Measurements from ENCODE around the gene MANEA.
"Not testable (repeated sequence)": the region's sequence is repeated elsewhere in the genome, so short reads cannot be mapped to it uniquely, and the experiment has no call there.

MANEA gene, protein sequence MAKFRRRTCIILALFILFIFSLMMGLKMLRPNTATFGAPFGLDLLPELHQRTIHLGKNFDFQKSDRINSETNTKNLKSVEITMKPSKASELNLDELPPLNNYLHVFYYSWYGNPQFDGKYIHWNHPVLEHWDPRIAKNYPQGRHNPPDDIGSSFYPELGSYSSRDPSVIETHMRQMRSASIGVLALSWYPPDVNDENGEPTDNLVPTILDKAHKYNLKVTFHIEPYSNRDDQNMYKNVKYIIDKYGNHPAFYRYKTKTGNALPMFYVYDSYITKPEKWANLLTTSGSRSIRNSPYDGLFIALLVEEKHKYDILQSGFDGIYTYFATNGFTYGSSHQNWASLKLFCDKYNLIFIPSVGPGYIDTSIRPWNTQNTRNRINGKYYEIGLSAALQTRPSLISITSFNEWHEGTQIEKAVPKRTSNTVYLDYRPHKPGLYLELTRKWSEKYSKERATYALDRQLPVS

DNA sequence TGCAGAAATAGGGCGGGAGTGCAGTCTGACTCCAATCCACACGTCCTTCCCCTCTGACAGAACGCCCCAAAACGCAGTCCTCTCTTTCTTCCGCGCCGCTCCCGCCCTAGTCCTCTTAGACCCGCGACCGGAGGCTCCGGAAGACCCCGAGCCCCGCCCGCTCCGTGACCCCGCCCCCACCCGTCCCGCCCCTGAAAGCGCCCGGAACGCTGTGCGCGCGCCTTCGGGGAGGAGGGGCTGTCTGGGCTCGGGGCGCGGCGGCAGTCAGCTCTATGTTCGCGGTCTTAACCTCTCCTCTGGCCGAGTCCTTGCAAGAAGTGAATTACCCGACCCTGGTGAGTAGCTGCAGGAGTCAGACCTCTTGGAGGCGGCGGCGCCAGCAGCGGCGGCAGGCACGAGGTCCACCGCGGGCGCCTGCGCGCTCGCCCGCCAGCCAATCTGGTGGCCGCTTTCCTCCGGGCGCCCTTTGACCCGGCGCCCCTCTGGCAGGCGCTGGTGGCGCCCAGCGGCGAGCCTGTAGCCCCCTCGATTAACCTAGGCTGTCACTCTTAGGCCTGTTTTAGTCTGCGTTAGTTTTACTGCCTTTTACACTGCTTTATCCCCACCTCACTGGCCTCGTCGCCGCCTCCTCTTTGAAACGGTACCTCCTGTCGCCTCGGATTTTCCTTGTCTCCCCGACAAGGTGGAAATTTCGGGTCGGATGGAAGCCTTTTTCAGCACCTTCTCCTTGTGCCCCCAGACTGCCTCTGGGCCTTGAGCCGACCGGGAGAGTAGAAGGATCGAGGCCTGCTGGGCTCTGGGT lies at the start of gene MANEA:
TSS of gene MANEA (plus strand) at position 232 of the 802 bp plus-strand sequence. CDS start 8,905 bp downstream, outside the sequence.
- DNase-seq, result peak; percentile 78

DNA sequence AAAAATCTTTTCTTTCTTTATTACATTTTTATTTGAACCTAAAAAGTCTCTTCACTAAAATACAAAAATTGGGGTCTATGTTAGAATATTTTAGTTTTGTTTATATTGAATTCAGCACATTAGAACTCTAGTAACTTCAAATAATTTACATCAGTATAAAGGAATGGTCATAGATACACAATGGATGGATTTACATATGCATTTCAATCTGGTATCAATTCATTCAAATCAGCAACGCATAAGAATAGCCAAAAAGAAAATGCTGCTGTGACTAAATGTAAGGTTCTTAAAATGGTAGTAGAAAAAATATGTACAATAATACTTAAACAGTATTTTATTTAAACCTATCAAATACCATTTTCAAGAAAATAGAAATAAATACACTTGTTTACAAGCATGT lies 47.6 kb upstream of the MANEA start:
- DNase-seq, result no peak

DNA sequence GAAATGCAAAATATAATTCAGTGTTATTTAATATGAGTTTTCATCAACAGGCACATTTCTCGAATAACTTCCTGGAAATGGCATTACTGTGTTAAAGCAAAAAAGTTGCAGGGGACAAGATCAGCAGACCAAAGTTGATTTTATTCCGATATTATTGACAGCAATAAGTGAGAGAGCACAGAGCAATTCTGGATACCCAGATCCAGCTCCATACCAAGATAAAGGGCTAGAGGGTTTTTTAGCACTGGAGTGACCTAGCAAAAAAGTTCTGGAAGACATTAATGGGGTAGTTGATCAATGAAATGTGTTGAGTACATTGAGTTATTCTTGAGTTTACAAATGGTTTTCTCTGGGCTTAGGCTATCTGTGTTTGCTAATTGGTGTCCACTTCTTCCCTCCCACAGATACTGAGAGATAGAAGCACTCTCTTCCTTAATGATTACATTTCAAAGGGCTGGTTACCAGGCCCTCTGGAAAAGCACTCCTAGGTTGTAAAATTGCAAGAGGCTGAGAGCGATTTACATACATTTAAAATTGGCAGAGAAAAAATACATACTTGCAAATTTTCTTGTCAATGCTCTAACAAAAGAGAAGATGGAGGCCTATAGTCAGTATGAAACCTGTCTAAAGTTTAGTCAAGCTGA lies 47.0 kb upstream of the MANEA start:
- DNase-seq, result no peak

DNA sequence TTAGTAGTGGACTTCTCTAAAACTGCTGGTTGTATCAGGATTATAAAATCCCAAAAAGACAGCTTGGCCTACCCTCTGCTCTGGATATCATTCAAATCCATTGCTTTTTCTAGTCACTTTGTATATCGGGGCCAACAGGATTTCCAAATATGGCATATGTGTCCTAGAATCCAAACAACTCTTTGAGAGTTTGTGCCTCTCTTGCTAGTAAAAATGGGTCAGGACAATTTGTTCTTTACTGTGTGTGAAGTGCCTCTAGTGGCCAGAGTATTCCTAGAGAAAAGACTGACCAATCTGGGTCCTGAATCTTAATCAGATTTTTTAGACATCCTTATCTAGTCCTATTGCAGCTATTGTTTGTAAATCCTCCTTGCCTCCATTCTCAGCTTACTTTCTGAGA lies 33.5 kb upstream of the MANEA start:
- no peak for DNase-seq

DNA sequence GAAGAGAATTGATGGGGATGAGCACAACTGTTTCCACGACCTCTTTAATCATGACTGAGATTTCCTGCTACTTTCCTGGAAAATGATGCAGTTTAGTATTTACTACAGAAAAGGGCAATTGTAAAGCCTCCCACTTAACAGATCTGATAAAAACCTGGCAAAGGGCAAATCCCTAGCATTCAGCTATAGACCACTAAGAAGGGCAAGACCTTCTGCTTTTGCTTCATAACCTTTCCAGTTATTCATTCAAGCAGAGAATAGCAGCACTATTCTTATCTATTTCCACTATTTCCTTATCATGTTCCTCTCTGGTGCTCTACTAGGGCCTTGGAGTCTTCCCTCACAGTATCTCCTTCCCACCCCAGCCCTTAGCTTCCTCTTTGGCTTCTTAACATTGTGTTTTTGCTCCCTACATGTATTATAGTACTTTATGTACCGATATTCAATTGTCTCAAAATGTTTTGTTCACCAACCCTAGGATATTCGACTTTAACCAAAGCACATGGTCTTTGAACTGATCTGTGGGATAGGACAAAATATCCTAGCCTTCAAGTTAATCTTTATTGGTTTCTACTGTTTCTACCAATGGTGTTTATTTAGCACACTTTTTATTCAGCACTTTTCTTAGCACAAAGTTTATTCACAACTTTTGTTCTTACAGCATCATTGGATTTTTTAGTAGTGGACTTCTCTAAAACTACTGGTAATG lies 32.7 kb upstream of the MANEA start:
- DNase-seq, result no peak

DNA sequence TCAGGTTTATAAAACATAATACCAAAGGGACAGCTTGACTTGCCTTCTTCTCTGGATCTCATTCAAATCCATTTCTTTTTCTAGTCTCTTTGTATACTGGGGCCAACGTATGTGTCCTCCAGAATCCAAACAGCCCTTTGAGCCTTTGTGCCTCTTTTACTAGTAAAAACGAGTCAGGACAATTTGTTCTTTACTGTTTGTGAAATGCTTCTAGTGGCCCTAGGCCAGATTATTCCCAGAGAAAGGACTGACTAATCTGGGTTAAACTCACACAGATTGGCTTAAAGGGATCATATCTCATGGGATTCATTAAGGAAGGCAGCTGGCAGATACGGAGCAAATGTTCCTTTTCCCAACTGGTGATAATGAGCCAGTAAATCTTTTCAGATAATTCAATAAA lies 32.1 kb upstream of the MANEA start:
- no peak for DNase-seq

DNA sequence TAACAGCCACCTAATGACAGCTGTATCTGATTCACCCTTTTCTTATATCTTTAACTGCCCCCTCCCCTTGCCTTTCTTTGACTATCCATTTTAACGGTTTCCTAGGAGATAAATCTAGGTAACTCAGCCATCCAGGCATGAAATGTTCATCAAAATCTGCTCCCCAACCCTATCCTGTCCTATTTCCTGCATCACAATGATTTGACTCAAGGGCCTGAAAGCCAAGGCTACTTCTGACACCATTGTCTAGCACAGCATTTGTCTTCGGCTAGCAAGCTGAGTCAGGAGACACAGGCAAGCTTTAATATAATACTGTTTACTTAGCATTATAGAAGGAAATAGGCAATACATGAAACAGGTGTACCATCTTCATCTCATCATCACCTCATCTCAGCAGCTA lies 31.6 kb upstream of the MANEA start:
- DNase-seq, result no peak

DNA sequence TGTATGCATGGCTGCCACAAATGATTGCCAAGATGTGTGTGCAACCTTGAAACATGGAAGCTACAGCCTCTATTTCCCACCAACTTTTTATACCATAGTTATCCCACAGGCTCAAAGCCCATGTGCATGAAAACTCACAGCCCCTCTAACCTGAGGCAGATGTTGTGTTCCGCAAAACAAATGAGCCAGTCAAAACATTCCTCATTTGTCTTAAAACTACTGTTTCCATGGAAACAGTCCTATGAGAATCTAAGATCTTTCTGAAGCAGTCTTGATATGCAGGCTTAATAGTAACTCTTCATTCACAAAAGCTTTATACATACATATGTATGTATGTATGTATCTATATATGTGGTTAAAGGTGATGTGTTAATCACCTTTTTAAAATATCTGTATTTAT lies 31.2 kb upstream of the MANEA start:
- DNase-seq, result no peak

DNA sequence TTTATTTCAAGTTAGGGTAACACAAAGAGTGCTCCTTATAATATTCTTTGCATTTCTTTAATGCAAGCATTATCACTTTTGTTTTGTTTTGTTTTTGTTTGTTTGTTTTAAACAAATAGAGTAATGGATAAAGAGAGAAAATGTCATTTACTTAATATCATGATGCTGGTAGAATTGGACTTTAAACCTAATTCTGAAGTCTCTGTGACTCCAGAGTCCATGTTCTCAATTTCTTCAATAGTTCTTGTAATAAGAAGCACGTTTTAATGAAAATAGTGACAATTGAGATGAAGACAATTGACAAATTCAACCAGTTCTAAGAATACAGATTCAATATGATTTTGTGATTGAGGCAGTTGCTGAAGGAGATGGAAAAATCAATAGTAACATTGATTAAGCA lies 30.3 kb upstream of the MANEA start:
- no peak for DNase-seq

DNA sequence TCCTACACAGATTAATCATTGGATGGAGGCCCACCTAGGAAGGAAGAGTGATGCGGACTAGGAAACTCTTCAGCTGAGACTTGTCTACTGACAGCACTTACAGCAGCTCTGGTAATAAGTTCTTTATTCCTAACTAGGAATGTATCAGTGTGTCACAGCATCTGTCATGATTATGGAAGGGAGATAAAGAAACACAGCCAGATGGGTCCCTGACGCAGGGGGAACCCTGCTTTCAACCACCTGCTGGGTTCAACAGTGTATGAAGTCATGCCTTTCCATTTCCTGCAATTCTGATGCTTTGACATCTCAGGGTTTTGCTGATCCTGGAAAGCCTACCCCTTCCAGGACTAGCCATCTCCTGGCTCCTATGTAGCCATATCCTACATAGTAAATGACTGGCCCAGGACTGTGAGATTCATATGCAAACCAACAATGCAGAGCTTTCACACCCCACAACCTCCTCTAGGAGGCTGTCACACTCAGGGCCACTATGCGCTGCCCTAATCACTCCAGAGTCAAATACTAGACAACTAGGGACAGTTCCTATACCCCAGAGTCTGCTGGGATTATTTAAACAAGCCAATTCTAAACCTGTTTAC lies 29.0 kb upstream of the MANEA start:
- DNase-seq, result no peak

DNA sequence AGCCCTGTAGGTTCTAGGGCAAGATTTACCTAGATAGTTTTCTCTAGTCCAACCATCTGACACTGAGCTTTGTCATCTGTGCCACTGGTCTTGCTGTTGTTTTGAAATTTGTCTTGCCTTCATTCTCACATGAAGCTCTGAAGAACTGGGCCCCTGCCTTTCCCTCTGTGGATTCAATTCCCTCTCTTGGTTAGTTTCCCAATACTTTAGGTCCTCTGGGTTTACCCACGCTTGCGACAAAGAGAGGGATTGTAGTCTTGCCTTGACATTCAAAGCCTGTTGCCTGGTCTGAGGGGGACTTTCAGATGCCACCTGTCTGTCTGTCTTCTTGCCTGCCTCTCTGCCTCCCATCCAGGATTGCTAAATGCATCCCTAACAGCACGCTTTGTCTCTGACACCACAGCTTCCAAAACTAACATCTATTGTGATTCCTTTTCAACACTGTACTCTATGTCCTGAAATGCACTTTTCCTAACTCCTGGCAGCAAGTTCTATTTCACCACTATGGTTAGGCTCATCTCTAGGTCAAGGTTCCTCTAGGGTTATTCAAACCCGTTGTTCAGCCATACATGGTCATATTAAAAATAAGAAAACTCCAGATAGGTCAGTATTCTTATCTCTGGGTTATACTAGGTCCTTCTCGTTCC lies 25.5 kb upstream of the MANEA start:
- no peak for DNase-seq

DNA sequence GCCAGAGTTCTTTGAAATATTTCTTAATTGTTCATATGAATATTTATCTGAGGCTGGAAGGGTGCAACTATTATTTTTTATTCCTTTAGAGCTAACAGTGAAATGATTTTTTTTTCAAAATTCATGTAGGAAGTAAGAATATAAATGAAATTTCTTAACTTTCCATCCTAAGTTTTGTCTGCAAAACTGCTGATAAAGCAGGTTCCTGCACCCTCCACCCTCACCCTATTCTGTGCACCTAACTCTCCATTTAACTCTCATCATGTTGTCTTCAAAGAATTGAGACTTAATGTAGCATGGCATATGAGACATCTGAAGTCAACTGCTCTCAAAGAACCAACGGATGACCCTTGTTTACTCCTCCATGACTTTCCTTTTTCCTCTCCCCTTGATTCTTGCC lies 23.5 kb upstream of the MANEA start:
- no peak for DNase-seq

DNA sequence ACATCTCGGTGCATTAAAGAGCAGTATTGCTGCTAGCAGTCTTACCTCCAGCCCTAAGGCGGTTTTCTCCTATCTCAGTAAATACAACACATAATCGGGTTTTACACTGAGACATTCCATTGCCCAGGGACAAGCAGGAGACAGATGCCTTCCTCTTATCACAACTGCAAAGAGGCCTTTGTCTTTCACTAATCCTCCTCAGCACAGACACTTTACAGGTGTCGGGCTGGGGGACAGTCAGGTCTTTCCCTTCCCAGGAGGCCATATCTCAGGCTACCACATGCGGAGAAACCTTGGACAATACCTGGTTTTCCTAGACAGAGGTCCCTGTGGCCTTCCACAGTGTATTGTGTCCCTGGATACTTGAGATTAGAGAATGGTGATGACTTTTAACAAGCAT lies 16.4 kb upstream of the MANEA start:
- DNase-seq, result not testable (repeated sequence)

DNA sequence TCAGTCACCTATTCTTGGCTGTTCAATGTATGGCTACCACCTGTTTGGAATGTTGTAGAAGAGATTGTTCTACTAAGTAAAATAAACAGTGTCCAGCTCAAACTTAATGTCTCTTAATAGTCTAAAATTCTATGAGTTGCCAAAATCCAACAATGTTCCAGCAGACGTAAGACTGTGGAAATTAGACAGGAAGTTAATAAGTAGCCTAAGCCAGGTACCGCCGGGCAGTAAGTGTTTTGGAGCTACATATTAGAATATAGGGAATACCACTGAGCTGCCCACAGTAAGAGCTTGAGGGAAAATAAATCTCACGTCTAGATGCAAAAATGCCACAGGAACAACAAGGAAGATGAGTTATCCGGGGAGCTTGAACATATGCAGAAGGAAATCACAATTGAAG lies 7.8 kb upstream of the MANEA start:
- no peak for DNase-seq

DNA sequence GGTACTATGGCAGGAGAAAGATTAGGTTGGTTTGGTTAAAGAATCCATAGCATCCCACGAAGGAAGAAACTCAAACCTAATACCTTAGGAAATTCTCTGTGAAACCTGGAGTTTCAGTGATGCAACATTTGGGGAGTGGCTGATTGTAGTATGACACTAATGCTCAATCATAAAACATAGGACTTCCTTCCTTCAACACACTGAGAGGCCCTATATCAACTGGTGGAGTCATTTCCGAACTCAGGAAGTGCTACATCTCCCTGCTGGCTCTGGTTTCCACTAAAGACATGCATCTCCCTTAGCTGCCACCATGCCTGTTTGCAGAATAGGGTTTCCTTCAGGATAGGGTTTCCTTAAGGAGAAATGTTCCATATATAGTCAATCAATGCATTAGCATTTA lies 5.2 kb upstream of the MANEA start:
- no peak for DNase-seq

DNA sequence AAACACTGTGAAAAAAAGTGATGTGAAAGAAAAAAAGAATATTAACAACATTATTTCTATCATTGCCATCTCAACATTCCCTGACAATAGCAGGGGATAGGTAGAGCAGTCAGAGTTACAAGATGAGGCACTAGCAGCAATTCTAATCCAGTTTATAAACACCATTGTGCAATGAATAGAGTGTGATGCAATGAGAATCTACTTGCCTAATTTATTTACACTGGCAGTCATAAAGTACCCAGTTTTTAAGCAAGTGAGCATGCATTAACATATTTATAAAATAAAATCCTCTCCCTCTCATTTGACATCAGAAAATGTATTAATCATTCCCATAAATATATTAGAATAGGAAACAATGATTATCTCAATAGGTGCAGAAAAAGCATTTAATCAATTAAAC lies 2.5 kb upstream of the MANEA start:
- no peak for DNase-seq

DNA sequence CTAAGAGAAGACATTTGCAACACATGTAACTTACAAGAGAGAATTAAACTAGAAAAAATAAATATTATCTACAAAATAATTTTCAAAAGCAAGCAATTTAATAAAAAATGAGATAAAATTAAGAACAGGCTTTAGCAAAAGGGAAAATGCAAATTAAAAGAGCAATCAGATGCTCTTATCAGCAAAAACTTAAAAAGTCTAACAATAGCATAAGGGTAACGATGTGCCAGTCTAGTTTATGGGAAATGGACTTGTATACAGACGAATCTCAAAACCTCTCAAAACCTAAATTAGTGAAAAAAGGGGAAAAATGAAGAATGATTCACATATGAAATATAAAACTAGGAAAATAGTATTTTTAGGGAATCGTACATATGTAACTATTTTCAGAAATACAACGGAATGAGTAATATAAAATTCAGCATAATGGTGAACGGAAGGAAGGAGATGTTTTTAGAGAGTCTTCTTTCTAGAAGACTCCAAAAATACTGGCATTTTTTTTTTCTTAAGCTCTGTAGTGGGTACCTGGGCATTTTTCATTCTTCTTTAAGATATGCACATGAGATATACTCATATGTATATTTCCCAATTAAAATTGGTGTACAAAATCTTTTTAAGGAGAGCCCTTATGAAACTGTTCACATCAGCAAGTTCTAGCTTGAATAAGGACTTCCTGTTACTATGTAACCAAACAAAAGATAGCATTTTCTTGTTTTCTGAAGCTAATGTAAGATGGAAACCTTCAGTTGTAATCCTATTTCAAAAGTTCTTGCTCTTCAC lies 927 bp upstream of the MANEA start:
- DNase-seq, result no peak

DNA sequence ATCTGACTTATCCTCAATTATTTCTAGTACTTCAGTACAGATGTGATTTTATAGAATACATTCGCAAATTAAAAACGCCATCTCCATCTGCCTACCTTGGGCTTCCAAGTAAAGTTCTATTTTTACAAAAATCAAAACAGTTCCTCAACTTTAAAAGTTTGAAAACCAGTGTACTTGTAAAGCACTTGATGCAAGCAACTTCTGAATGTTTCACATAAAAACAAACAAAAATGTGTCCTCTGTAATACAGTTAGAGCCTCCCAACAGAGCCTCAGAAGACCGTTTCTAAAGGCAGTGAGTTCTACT lies 384 bp upstream of the MANEA start:
- DNase-seq, result no peak

DNA sequence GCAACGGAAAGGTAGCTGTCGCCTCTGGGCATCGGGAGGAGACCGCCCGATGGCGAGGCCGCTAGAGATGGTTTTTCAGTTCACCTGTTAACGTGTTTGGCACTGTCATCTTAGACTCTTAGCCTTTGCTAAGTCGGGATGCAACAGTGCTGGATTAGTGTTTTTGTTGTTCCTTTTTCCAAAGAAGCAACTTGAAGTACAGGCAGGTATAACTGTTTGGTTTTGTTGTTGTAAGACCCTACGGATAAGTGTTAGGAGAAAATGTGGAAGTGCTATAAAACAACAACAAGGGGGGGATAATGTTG lies 723 bp downstream of the MANEA start:
- no peak for DNase-seq

DNA sequence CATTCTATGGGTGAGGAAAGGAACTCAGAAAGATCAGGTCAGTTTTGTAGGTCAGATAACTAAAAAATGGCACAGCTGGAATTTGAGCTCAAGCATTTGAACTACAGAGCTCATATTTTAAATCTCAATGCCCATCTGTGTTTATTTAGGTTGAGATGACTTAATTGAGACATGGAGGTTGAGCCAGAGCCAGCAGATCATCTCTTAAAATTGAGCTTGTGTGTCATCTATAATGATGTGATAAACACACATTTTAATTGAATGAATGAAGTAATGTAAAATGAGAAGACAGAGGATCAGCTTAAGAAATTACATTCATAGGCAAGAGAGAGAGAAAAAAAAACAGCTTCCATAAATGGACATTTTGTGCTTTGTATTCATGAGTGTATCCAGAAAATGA lies 3.7 kb downstream of the MANEA start:
- DNase-seq, result no peak

DNA sequence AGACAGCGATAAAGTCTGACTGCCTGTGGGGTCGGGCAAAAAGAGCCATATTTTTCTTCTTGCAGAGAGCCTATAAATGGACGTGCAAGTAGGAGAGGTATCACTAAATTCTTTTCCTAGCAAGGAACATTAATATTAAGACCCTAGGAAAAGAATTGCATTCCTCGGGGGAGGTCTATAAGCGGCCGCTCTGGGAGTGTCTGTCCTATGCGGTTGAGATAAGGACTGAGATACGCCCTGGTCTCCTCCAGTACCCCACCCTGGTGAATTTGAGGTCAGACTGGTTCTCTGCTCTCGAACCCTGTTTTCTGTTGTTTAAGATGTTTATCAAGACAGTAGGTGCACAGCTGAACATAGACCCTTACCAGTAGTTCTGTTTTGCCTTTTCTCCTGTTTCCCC lies 6.9 kb downstream of the MANEA start:
- DNase-seq, result not testable (repeated sequence)

DNA sequence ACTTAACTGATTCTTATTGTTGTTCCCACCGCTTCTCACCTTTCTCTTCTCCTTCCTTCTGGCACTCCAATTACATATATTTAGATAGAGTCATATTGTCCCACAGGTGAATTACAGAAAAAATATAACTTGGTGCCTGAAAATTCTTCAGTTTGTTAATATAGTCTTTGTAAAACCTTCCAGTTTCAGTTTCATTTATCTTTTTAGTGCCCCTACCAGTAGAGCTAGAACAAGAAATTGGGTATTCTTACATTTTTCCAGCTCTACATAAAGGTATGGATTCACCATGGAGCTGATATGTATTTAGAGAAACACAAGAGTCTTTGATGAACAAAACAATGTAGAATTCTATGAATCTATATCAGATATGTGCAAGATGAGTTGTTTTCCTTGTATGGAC lies 10.7 kb downstream of the MANEA start:
- no peak for DNase-seq

Data from activated CD4-positive, alpha-beta T cell treated with anti-CD3 and anti-CD28 coated beads, Interleukin-2, amount 50 U/mL, for 1 hour (primary cell).